AML-193 (cell line): Measurements from ENCODE around the gene IBA57.
A peak's percentile ranks its signal among the peaks of the same experiment; 100 is the strongest.

Experiments used
- DNase-seq, 2 experiments: peaks; one replicate each; lab custom pipeline; 2025; lab: John Stamatoyannopoulos, UW

Gene IBA57

GRCh38 chr1:228165372-228166169 is at the start of gene IBA57:
Gene IBA57 (plus strand): TSS chr1:228165804. CDS start chr1:228165817, 13 bp downstream.
- DNase-seq: peak; percentile 91 to 92

- DNase-seq: no peak
These were observed 48.3 kb upstream of the IBA57 start for GRCh38 chr1:228117335-228117734.

- no peak for DNase-seq
These were observed 47.6 kb upstream of the IBA57 start for GRCh38 chr1:228118040-228118439.

GRCh38 chr1:228120351-228120750 is 45.3 kb upstream of the IBA57 start:
- DNase-seq: no peak

- no peak for DNase-seq
These were observed 44.6 kb upstream of the IBA57 start for GRCh38 chr1:228120857-228121489.

- no peak for DNase-seq
These were observed 42.6 kb upstream of the IBA57 start for GRCh38 chr1:228122921-228123441.

- DNase-seq: no peak
These were observed 42.1 kb upstream of the IBA57 start for GRCh38 chr1:228123505-228123904.

GRCh38 chr1:228125185-228125584 is 40.4 kb upstream of the IBA57 start:
- DNase-seq: no peak

GRCh38 chr1:228131766-228132165 is 33.8 kb upstream of the IBA57 start:
- no peak for DNase-seq

- DNase-seq: no peak
These were observed 31.0 kb upstream of the IBA57 start for GRCh38 chr1:228134591-228134990.

GRCh38 chr1:228136901-228137300 is 28.7 kb upstream of the IBA57 start:
- no peak for DNase-seq

GRCh38 chr1:228139406-228139930 is 26.1 kb upstream of the IBA57 start:
- DNase-seq: no peak

GRCh38 chr1:228139931-228140723 is 25.5 kb upstream of the IBA57 start, which contains the start of gene GUK1:
Gene GUK1 (plus strand): TSS chr1:228140279. CDS start chr1:228140303, 24 bp downstream.
- peak; percentile 98 to 99 for DNase-seq

- DNase-seq: no peak
These were observed 24.8 kb upstream of the IBA57 start for GRCh38 chr1:228140724-228141225.

- DNase-seq: peak in 1 of 2 experiments; percentile 2
These were observed 24.2 kb upstream of the IBA57 start for GRCh38 chr1:228141226-228142044.

- DNase-seq: no peak
These were observed 23.4 kb upstream of the IBA57 start for GRCh38 chr1:228142155-228142691.

- DNase-seq: no peak
These were observed 22.9 kb upstream of the IBA57 start for GRCh38 chr1:228142701-228143136.

GRCh38 chr1:228143480-228144192 is 22.0 kb upstream of the IBA57 start:
- no peak for DNase-seq

- no peak for DNase-seq
These were observed 21.2 kb upstream of the IBA57 start for GRCh38 chr1:228144193-228144992.
